GM18861 (cell line): ENCODE data around the gene TDRD10.
"Not testable (repeated sequence)": the region's sequence is repeated elsewhere in the genome, so short reads cannot be mapped to it uniquely, and the experiment has no call there.

Experiments
- ATAC-seq: cut with Tn5 transposase; IDR thresholded peaks from one replicate; pipeline ENCODE4 v1.9.1; 2021; ENCODE audit not compliant: unreplicated experiment

The TDRD10 gene

GRCh38 chr1:154512760-154513159, 10.7 kb downstream of the TDRD10 start:
- no peak for ATAC-seq

GRCh38 chr1:154514066-154514553, 12.1 kb downstream of the TDRD10 start:
- ATAC-seq, result no peak

- no peak for ATAC-seq
Measured at GRCh38 chr1:154517661-154518060, 15.6 kb downstream of the TDRD10 start.

- ATAC-seq, result no peak
Measured at GRCh38 chr1:154519591-154519991, 17.6 kb downstream of the TDRD10 start.

- ATAC-seq, result no peak
Measured at GRCh38 chr1:154520333-154520732, 18.3 kb downstream of the TDRD10 start.

- no peak for ATAC-seq
Measured at GRCh38 chr1:154521695-154522094, 19.7 kb downstream of the TDRD10 start.

- no peak for ATAC-seq
Measured at GRCh38 chr1:154524881-154525280, 22.9 kb downstream of the TDRD10 start.

GRCh38 chr1:154527192-154527591, 25.2 kb downstream of the TDRD10 start:
- ATAC-seq, result no peak

- ATAC-seq, result no peak
Measured at GRCh38 chr1:154529308-154529707, 27.3 kb downstream of the TDRD10 start.

GRCh38 chr1:154531950-154532349, 29.9 kb downstream of the TDRD10 start:
- ATAC-seq, result not testable (repeated sequence)

- ATAC-seq, result no peak
Measured at GRCh38 chr1:154533952-154534844, 32.2 kb downstream of the TDRD10 start.

GRCh38 chr1:154536570-154536969, 34.6 kb downstream of the TDRD10 start:
- ATAC-seq, result no peak

- ATAC-seq, result no peak
Measured at GRCh38 chr1:154539486-154540483, 37.8 kb downstream of the TDRD10 start.

GRCh38 chr1:154541231-154541630, 39.2 kb downstream of the TDRD10 start:
- no peak for ATAC-seq

GRCh38 chr1:154546264-154547063, 44.4 kb downstream of the TDRD10 start:
- ATAC-seq, result no peak

GRCh38 chr1:154547105-154547732, 45.2 kb downstream of the TDRD10 start:
- no peak for ATAC-seq

- ATAC-seq, result no peak
Measured at GRCh38 chr1:154548028-154548427, 46.0 kb downstream of the TDRD10 start.

- ATAC-seq, result no peak
Measured at GRCh38 chr1:154549202-154549770, 47.3 kb downstream of the TDRD10 start.

- ATAC-seq, result no peak
Measured at GRCh38 chr1:154550070-154550469, 48.1 kb downstream of the TDRD10 start.

GRCh38 chr1:154550657-154551056, 48.6 kb downstream of the TDRD10 start:
- ATAC-seq, result no peak
